GM12801 (cell line): ENCODE measurements around the gene TMEM51.

Experiments used
- CTCF ChIP-seq: IDR thresholded peaks from one replicate; pipeline ENCODE4 v1.5.1; 2011; ENCODE audit warnings: control low read depth; ENCODE audit not compliant: insufficient read length; ENCODE audit errors: extremely low read depth

TMEM51 gene

GRCh38 chr1:15120251-15120945 is 33.1 kb upstream of the TMEM51 start:
- TF ChIP-seq CTCF = no peak

GRCh38 chr1:15122331-15122730 is 31.2 kb upstream of the TMEM51 start:
- no peak for TF ChIP-seq CTCF

GRCh38 chr1:15123270-15123669 is 30.3 kb upstream of the TMEM51 start:
- no peak for TF ChIP-seq CTCF

- no peak for TF ChIP-seq CTCF
These were observed 29.6 kb upstream of the TMEM51 start for GRCh38 chr1:15123925-15124324.

GRCh38 chr1:15124362-15125100 is 29.0 kb upstream of the TMEM51 start:
- no peak for TF ChIP-seq CTCF

- TF ChIP-seq CTCF = no peak
These were observed 28.3 kb upstream of the TMEM51 start for GRCh38 chr1:15125101-15125745.

GRCh38 chr1:15128077-15128476 is 25.5 kb upstream of the TMEM51 start:
- TF ChIP-seq CTCF = no peak
